Stimulated activated naive CD8-positive, alpha-beta T cell treated with anti-CD3 and anti-CD28 coated beads, Interleukin-15, Interleukin-2, amounts not matched to agents 100 ng/mL and 50 ng/mL, for 24 hours (primary cell): ENCODE results near the gene USH2A.
"Not testable (repeated sequence)": the region's sequence is repeated elsewhere in the genome, so short reads cannot be mapped to it uniquely, and the experiment has no call there.

Experiments
- H3K27ac Mint-ChIP-seq: one replicate; pipeline ENCODE4 v1.8.0; 2021; ENCODE audit warnings: mild to moderate bottlenecking, mixed read lengths
- H3K27me3 Mint-ChIP-seq: one replicate; pipeline ENCODE4 v1.8.0; 2021; ENCODE audit warnings: mixed read lengths
- H3K36me3 Mint-ChIP-seq: one replicate; pipeline ENCODE4 v1.8.0; 2021; ENCODE audit warnings: low read depth, mixed read lengths
- H3K4me1 Mint-ChIP-seq: one replicate; pipeline ENCODE4 v1.8.0; 2021; ENCODE audit warnings: low read depth, mixed read lengths
- H3K4me3 Mint-ChIP-seq: one replicate; pipeline ENCODE4 v1.8.0; 2021; ENCODE audit warnings: mild to moderate bottlenecking, mixed read lengths
- H3K9me3 Mint-ChIP-seq: one replicate; pipeline ENCODE4 v1.8.0; 2021; ENCODE audit warnings: mixed read lengths

The USH2A gene

DNA sequence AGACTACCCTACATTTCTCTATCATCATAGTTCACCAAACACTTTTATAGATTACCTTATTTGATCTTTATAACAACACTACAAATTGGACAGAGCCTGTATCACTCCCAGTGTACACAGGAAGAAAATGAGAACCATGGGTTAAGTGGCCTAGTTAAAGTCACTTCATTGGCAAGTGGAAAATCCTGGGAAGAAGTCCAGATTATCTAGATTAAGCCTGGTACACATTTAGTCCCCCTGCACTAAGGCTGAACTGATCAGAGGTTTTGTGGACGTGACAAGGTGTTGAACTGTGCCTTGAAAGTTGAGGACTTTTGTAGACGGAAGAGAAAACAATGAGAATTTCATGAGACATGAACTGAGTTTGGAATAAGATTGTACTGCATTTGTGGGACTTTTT, 7.5 kb upstream of the USH2A start:
- no peak overlapping the region for H3K27ac Mint-ChIP-seq
- no peaks in the 10 kb centered on the region for H3K36me3 Mint-ChIP-seq

DNA sequence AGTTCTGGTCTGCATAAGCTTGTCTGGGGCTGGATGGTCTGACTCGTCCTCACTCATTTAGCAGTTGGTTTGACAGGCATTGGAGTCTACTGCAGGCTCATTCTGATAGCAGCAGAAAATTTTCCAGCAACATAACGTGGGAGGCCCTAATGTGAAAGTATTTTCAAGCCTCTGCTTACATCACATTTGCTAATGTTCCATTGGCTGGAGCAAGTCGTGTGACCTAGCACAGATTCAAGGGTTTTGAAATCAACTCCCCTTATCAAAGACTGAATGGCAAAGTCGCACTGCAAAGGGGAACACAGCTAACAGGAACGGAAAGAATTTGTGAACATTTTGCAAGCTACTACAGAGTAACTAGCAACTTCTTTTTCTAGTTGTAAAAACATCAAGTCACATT, 2.3 kb upstream of the USH2A start:
- Mint-ChIP-seq H3K4me1 (no peaks in the 10 kb centered on the region), H3K4me3 (no peak overlapping the region), H3K9me3 (peaks cover 2% of the 10 kb centered on the region), H3K27me3 (no peaks in the 10 kb centered on the region), H3K27ac (no peak overlapping the region), H3K36me3 (no peaks in the 10 kb centered on the region)

More for the DNA sequence above, 7.5 kb upstream of the USH2A start:
- H3K4me3 Mint-ChIP-seq, result no peak overlapping the region
- H3K27me3 Mint-ChIP-seq, result no peaks in the 10 kb centered on the region
- peaks cover 7% of the 10 kb centered on the region for H3K9me3 Mint-ChIP-seq
- no peaks in the 10 kb centered on the region for H3K4me1 Mint-ChIP-seq

DNA sequence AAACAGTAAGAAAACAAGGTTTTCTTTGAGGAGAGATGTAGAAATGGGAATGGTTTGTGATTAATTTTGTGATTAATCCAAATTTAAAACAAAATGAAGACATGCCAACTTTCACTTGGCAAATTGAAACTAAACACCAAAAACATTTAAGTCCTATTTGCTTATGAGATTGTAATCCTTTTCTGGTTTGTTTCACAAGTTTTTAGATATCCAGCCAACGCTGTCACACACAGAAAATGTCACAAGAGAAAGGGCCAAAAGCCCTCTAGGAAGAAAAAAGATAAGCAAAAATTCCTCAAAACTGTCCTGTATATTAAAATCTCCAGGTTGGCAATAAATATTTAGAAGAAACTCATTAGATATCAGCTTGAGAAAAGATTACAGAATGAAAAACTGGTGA, 2.5 kb downstream of the USH2A start:
- no peaks in the 10 kb centered on the region for H3K27me3 Mint-ChIP-seq
- H3K9me3 Mint-ChIP-seq, result peaks cover 2% of the 10 kb centered on the region
- H3K4me1 Mint-ChIP-seq, result no peaks in the 10 kb centered on the region
- H3K4me3 Mint-ChIP-seq, result no peak overlapping the region
- H3K36me3 Mint-ChIP-seq, result no peaks in the 10 kb centered on the region
- H3K27ac Mint-ChIP-seq, result no peak overlapping the region

DNA sequence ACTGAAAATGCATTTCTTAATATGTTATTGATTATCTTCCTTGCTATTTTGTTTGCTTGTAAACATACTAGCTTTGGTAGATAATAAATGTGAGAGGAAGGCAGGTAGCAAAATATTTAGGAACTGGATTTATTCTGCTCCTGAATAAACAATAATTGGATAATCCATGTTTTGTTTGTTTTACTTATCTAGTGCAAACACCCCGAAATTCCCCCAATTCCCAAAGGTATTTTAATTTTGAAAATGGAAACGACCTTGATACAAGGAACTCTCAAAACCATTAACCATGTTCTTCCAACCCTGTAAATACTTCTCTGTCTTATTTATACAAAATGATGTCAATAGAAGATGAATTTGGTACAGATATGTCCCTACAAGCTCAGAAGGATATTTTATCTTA, 3.0 kb downstream of the USH2A start:
- Mint-ChIP-seq H3K27me3 (no peaks in the 10 kb centered on the region), H3K36me3 (no peaks in the 10 kb centered on the region), H3K4me1 (no peaks in the 10 kb centered on the region), H3K9me3 (peaks cover 2% of the 10 kb centered on the region), H3K27ac (no peak overlapping the region), H3K4me3 (no peak overlapping the region)

DNA sequence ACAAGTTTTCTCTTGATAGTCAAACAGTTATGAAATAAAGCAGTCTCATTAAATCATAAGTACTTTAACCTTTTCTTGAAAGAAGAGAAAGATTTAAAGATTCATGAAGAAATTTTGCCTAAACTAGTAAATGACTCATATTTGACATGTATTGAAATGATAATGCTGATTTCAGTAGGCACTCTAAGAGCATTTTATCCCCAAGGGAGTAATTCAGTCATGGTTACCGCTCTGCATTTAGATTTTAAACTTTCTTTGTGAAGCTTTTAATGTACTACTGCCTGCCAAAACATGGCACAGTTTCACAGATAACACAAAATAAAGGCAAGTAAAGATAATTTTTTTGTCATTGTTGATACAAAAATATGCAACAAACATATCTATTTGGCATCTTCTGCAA, 6.8 kb downstream of the USH2A start:
- no peak overlapping the region for H3K27ac Mint-ChIP-seq

DNA sequence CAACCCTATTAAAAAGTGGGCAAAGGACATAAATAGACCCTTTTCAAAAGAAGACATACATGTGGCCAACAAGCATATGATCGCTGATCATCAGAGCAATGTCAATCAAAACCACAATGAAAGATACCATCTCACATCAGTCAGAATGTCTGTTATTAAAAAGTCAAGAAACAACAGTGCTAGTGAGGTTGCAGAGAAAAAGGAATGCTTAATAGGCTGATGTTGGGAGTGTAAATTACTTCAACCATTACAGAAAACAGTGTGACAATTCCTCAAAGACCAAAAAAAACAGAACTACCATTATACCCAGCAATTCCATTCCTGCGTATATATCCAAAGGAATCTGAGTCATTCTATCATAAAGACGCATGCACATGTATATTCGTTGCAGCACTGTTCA, 13.2 kb downstream of the USH2A start:
- no peak overlapping the region for H3K4me3 Mint-ChIP-seq
- H3K27ac Mint-ChIP-seq, result no peak overlapping the region
- H3K27me3 Mint-ChIP-seq, result no peaks in the 10 kb centered on the region
- H3K9me3 Mint-ChIP-seq, result peaks cover 4% of the 10 kb centered on the region
- H3K4me1 Mint-ChIP-seq, result no peaks in the 10 kb centered on the region
- no peaks in the 10 kb centered on the region for H3K36me3 Mint-ChIP-seq

More for the DNA sequence above, 6.8 kb downstream of the USH2A start:
- Mint-ChIP-seq H3K27me3 (no peaks in the 10 kb centered on the region), H3K9me3 (no peaks in the 10 kb centered on the region), H3K4me3 (no peak overlapping the region), H3K36me3 (no peaks in the 10 kb centered on the region), H3K4me1 (no peaks in the 10 kb centered on the region)

DNA sequence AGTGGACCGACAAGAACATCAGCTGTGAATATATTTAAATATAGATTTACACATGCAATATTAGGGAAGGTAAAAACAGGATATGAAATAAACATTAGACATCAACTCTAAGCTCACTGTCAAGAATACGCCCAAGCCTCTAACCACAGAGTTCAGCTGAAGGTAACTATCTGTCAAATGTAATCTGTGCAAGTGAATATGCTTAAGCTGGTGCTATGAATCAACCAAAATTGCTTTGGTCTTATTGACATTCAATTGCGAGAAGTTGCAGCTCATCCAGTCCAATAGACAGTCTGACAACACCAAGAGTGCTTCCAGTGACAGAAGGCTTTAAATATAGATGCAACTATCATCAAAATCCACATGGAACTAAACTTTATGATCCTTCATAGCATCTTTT, 32.3 kb downstream of the USH2A start:
- Mint-ChIP-seq H3K4me1 (no peaks in the 10 kb centered on the region), H3K9me3 (peaks cover 4% of the 10 kb centered on the region), H3K27ac (no peak overlapping the region), H3K27me3 (no peaks in the 10 kb centered on the region), H3K36me3 (no peaks in the 10 kb centered on the region), H3K4me3 (no peak overlapping the region)

DNA sequence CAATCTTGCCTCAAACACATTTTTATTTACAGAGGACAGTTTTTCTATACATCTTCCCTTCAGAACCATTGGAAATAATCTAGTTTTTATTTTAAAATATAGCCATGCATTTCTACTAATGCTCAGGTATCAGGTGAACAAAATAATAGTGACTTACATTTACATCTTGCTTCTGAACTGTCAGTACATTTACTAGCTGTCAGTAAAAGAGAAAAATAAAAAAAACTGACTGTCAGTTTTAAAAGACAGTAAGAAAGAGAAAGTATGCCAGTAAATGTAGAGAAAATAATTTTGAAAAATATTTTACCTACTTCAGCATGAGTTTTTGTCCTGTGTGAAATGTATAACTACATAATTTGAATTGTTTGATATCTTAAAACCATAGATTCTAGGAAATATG, 33.5 kb downstream of the USH2A start:
- H3K4me1 Mint-ChIP-seq, result no peaks in the 10 kb centered on the region

DNA sequence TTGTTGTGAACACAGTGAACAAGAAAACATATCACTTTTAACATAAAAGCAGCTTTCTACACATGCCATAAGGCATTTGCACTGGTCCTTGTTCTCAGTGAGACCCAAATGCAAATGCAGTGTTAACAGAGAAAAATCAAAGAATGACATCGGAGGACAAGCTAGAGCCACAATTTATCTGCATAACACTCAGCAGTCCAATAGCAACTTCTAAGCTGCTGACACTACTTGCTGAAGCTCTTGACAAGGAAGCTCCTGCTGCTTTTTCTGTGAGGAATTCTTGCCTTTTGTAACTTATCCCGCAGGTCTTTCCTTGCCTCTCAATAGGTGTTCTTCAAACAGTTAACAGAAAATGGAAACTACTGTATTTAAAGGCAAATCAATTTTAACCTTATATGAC, 34.7 kb downstream of the USH2A start:
- no peaks in the 10 kb centered on the region for H3K4me1 Mint-ChIP-seq
- H3K36me3 Mint-ChIP-seq, result no peaks in the 10 kb centered on the region
- H3K27me3 Mint-ChIP-seq, result no peaks in the 10 kb centered on the region
- no peak overlapping the region for H3K27ac Mint-ChIP-seq
- no peak overlapping the region for H3K4me3 Mint-ChIP-seq
- peaks cover 4% of the 10 kb centered on the region for H3K9me3 Mint-ChIP-seq

More for the DNA sequence above, 33.5 kb downstream of the USH2A start:
- H3K27ac Mint-ChIP-seq, result no peak overlapping the region
- H3K9me3 Mint-ChIP-seq, result peaks cover 4% of the 10 kb centered on the region
- H3K27me3 Mint-ChIP-seq, result no peaks in the 10 kb centered on the region
- no peaks in the 10 kb centered on the region for H3K36me3 Mint-ChIP-seq
- H3K4me3 Mint-ChIP-seq, result no peak overlapping the region

DNA sequence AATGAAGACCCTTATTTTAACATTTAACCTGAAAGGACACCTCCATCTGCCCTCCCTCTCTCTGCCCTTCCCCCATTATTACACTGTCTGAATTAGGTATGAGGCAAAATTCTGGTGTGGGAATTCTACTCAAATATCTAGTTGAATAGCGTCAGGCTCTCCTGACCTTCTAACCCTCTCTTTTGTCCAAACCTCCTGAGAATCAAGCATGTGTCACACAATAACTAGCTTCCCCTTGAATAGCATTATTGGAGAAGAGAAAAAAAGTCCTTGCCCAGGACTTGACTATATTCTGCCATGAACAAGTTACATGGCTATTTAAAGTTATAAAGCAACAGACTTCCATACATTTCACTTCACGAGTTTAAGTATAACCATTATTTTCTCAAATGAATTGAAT, 35.5 kb downstream of the USH2A start:
- H3K27ac Mint-ChIP-seq, result no peak overlapping the region

DNA sequence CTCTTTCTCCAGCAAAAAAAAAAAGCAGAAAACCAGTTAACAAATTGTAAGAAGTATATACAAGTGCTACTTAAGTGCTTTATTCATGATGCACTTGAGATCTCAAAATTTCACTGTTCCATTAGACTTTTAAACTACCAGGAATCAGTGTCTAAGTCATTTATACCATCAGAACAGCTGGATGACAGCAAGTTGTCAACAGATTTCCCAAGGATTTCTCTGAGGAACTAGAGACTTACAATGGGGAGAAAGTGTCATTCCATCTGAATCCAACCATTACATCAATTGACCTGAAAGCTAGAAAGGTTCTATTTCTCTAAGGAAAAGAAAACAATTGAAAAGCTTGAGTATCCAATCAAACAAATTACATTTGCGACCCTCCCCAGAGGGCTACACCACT, 43.8 kb downstream of the USH2A start:
- Mint-ChIP-seq H3K36me3 (no peaks in the 10 kb centered on the region), H3K27ac (no peak overlapping the region), H3K4me3 (no peak overlapping the region), H3K27me3 (no peaks in the 10 kb centered on the region), H3K9me3 (peaks cover 9% of the 10 kb centered on the region), H3K4me1 (no peaks in the 10 kb centered on the region)

More for the DNA sequence above, 35.5 kb downstream of the USH2A start:
- Mint-ChIP-seq H3K4me3 (no peak overlapping the region), H3K36me3 (no peaks in the 10 kb centered on the region), H3K9me3 (peaks cover 4% of the 10 kb centered on the region), H3K4me1 (no peaks in the 10 kb centered on the region), H3K27me3 (no peaks in the 10 kb centered on the region)

DNA sequence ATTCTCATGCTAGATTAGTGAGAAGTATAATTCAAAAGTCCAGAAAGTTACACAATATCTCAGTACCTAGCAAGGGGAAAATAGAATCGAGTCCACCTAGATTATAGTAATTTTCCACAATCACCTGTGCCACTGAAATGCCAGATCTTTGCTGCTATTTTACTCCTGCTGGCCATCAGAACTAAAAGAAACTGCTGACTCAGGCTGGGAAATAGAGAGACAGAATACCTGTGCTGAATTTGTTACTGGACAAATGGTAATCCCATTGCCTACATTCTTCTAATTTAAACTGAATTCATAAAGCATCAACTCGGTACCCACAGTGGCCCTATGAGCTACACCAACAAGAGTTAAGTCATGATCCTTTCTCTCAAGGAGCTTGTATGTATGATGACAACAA, 55.0 kb downstream of the USH2A start:
- Mint-ChIP-seq H3K9me3 (peaks cover 17% of the 10 kb centered on the region), H3K27ac (no peak overlapping the region), H3K4me3 (no peak overlapping the region), H3K36me3 (no peaks in the 10 kb centered on the region), H3K4me1 (no peaks in the 10 kb centered on the region), H3K27me3 (no peaks in the 10 kb centered on the region)

DNA sequence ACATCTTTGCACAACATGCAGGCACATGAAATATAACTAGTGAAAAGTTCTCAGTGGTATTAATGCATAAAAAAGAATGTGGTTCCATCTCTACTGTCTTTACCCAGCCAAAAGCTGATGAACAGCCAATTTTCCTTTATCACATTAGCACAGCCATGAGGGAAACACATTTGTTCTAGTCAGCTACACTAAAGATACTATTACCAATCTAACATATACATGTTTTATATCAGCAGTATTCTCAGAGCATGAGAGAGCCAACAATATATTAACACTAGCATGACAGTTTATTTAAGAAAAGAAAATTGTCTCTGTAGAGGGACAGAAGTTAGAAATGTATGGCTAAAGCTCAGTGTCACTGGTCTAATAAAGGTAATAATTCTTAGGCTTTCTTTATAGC, 56.3 kb downstream of the USH2A start:
- H3K27me3 Mint-ChIP-seq, result no peaks in the 10 kb centered on the region
- H3K9me3 Mint-ChIP-seq, result peaks cover 4% of the 10 kb centered on the region
- H3K4me1 Mint-ChIP-seq, result no peaks in the 10 kb centered on the region
- H3K36me3 Mint-ChIP-seq, result no peaks in the 10 kb centered on the region
- no peak overlapping the region for H3K4me3 Mint-ChIP-seq
- no peak overlapping the region for H3K27ac Mint-ChIP-seq

DNA sequence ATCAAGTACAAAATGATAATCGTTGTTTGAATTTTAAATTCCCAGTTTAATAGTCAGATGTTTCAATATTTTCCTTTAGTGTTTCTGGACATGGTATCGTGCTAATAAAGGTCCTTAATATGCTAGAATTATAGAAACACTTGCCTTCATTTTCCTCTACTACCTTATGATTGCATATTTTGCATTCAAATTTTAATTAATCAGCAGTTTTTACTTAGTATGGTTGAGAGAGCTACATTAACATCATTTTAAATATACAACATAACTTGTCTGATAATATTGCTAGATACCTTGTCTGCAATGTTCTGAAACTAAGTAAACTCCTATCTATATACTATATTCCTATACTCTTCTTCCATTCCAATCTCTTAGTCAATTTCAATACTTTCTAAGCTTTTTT, 66.3 kb downstream of the USH2A start:
- Mint-ChIP-seq H3K9me3 (peaks cover 5% of the 10 kb centered on the region), H3K36me3 (no peaks in the 10 kb centered on the region), H3K4me1 (no peaks in the 10 kb centered on the region), H3K27me3 (no peaks in the 10 kb centered on the region), H3K4me3 (no peak overlapping the region), H3K27ac (no peak overlapping the region)

DNA sequence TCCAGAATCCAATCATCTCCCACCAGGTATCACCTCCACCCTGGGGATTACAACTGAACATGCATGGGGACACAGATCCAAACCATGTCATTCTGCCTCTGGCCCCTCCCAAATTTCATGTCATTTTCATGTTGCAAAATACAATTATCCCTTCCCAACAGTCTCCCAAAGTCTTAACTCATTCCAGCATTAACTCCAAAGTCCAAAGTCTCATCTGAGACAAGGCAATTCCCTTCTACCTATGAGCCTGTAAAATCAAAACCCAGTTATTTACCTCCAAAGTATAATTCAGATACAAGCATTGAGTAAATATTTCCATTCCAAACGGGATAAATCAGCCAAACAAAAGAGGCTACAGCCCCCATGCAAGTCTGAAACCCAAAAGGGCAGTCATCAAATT, 73.1 kb downstream of the USH2A start:
- Mint-ChIP-seq H3K4me1 (no peaks in the 10 kb centered on the region), H3K27ac (no peak overlapping the region), H3K36me3 (no peaks in the 10 kb centered on the region), H3K27me3 (no peaks in the 10 kb centered on the region), H3K9me3 (peaks cover 4% of the 10 kb centered on the region), H3K4me3 (no peak overlapping the region)

DNA sequence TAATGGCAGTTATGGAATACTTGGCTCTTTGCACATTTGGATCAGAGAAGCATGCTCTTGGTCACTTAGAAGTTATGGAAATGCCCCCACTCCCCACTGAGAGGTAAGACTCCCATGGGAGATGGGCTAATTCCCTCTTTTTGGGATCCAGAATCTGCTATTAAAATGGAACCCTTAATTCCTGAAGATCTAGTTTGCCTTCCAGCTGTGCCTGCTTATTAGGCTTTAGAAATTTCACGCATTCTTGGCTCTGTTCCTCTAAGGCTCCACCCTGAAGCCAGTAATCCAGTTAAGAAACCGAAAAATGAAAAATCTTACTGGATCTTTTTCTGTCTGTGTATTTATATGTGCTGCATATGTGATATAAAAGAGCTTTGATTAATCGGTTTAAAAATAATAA, 76.7 kb downstream of the USH2A start:
- Mint-ChIP-seq H3K9me3 (peaks cover 8% of the 10 kb centered on the region), H3K4me1 (no peaks in the 10 kb centered on the region), H3K27me3 (no peaks in the 10 kb centered on the region), H3K36me3 (no peaks in the 10 kb centered on the region), H3K4me3 (no peak overlapping the region), H3K27ac (no peak overlapping the region)

DNA sequence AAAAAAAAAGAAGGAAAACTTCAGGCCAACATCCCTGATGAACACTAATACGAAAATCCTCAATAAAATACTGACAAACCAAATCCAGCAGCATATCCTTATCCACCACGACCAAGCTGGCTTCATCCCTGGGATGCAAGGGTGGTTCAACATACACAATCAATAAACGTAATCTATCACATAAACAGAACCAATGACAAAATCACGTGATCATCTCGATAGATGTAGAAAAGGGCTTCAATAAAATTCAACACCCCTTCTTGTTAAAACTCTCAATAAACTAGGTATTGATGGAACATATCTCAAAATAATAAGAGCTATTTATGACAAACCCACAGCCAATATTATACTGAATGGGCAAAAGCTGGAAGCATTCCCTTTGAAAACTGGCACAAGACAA, 82.7 kb downstream of the USH2A start:
- H3K4me1 Mint-ChIP-seq, H3K27ac Mint-ChIP-seq, H3K27me3 Mint-ChIP-seq, H3K36me3 Mint-ChIP-seq, H3K4me3 Mint-ChIP-seq, H3K9me3 Mint-ChIP-seq: not testable (repeated sequence)
